Kidney (tissue), 14 donors: ENCODE data around the gene DOK3. TPM values are rescaled to one million over a fixed set of nuclear protein-coding genes. Genes with fewer than 3 reads are reported as not detected.
A peak's percentile ranks its signal among the peaks of the same experiment; 100 is the strongest.

Source experiments
- DNase-seq, 5 donors: peaks; one replicate each; pipeline ENCODE4 v3.0.0-alpha.2; 2013 to 2020
- FAIRE-seq: peaks from 2 replicates; lab custom pipeline; 2012; peaks lifted over from hg19 to GRCh38; lab: Jason Lieb, UNC
- H3K27ac ChIP-seq, 2 donors: one replicate each; pipeline ENCODE4 v1.7.0; 2013; ENCODE audit warnings: low read depth in 2 of 2, low read length in 2 of 2, inconsistent platforms in 1 of 2
- H3K27me3 ChIP-seq: one replicate; pipeline ENCODE4 v1.7.1; 2013; ENCODE audit warnings: low read length, inconsistent platforms; ENCODE audit not compliant: control insufficient read depth, insufficient read depth
- H3K36me3 ChIP-seq, 3 donors: one replicate each; pipeline versions ENCODE4 v1.7.0 to v1.7.1; 2013; ENCODE audit warnings: low read length in 3 of 3, control low read depth in 1 of 3, inconsistent platforms in 1 of 3; ENCODE audit not compliant: insufficient read depth in 3 of 3, control insufficient read depth in 2 of 3
- H3K4me1 ChIP-seq, 3 donors: one replicate each; pipeline versions ENCODE4 v1.7.0 to v1.7.1; 2013; ENCODE audit warnings: low read length in 3 of 3, inconsistent platforms in 1 of 3, low read depth in 1 of 3; ENCODE audit not compliant: control insufficient read depth in 2 of 3, insufficient read depth in 2 of 3
- H3K4me3 ChIP-seq, 3 donors: one replicate each; pipeline versions ENCODE4 v1.7.0 to v1.8.1; 2013; ENCODE audit warnings: low read length in 3 of 3, control low read depth in 1 of 3, inconsistent platforms in 1 of 3
- H3K9ac ChIP-seq, 3 donors: one replicate each; pipeline versions ENCODE4 v1.7.0 to v1.7.1; 2013; ENCODE audit warnings: low read length in 3 of 3, control low read depth in 1 of 3, inconsistent platforms in 1 of 3
- H3K9me3 ChIP-seq, 3 donors: one replicate each; pipeline versions ENCODE4 v1.7.0 to v1.7.1; 2013; ENCODE audit warnings: low read length in 3 of 3, control low read depth in 1 of 3, inconsistent platforms in 1 of 3; ENCODE audit not compliant: control insufficient read depth in 2 of 3, insufficient read depth in 1 of 3
- intact Hi-C: fragments of 100-400 bp; cut with DNase I; formaldehyde crosslinking; loops from one replicate; pipeline ENCODE4 v1.11.1; 2022
- polyA plus RNA-seq: library from polyadenylated mRNA; stranded (reverse); fragments of 350-450 nt; fragmentation: Illumina TruSeq; extraction: RNeasy Lipid Tissue Mini Kit (QIAGEN cat#74804); gene quantifications from one replicate; pipeline ENCODE4 v1.2.3, GENCODE V29; 2014; ENCODE audit warnings: low read depth, low replicate concordance; ENCODE audit not compliant: insufficient read depth
- total RNA-seq: library from RNA; stranded (reverse); fragmentation: NEBNext Ultra II Directional; extraction: Animal tissue kit (Norgen Biotek cat#: 25700); gene quantifications from one replicate; pipeline ENCODE4 v1.2.1, GENCODE V29; 2021
- TF ChIP-seq, protein P1 (sequence below): IDR thresholded peaks from 3 replicates; pipeline ENCODE4 v1.5.1; 2012; ENCODE audit warnings: mild to moderate bottlenecking, moderate library complexity, borderline replicate concordance; ENCODE audit not compliant: insufficient read depth; ENCODE audit errors: extremely low read depth
- donor health status: control.
- donor health status: control.
- donor health status: control.
- donor health status: control.
- donor health status: control.
- donor health status: DM: yes; HTN: yes; CAD: no.
- donor health status: Normal renal cell carcinoma (clear cell type).

The DOK3 gene
- total and polyA plus RNA-seq, 2 donors from 2014 or later: 1.9 to 18.6 TPM

DNA sequence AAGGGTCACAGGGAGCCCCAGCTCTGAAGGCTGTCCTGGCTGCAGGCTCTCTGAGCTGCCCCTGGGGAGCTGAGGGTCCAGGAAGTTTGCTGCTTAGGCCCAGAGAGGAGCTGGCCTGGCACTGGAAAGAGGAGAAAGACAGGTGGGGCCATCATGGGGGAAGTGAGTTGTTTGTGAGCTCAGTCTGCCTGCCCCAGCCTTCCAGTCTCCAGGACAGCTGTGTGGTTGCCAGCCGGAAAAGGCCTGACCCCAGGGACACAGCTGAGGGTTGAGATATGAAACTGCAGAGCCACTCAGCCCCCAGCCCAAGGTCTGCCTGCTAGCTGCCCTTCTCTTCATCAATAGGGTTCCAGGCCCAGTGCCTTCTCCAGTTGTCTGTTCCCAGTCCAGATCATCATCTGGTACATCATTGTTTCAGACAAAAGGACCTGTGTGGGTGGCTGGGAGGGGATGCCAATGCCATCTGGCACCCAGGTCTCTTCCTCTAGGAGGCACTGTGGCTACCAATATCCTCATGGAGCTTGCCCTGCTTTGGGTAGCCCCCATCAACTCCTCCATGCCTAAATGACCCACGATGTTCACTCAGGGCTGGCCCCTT, 11.4 kb upstream of the DOK3 start:
- Histone ChIP-seq H3K9ac (no peak overlapping the region), H3K4me3 (no peak overlapping the region), H3K9me3 (no peaks in the 10 kb centered on the region), H3K27me3 (no peaks in the 10 kb centered on the region), H3K27ac (no peak overlapping the region), H3K4me1 (peaks cover 0 to 8% (median 2%) of the 10 kb centered on the region in 3 donors), H3K36me3 (peaks cover 2 to 32% (median 16%) of the 10 kb centered on the region in 3 donors)
- FAIRE-seq (no peak), DNase-seq (peak in 1 of 5 donors; percentile 39)
- TF ChIP-seq, protein P1, sequence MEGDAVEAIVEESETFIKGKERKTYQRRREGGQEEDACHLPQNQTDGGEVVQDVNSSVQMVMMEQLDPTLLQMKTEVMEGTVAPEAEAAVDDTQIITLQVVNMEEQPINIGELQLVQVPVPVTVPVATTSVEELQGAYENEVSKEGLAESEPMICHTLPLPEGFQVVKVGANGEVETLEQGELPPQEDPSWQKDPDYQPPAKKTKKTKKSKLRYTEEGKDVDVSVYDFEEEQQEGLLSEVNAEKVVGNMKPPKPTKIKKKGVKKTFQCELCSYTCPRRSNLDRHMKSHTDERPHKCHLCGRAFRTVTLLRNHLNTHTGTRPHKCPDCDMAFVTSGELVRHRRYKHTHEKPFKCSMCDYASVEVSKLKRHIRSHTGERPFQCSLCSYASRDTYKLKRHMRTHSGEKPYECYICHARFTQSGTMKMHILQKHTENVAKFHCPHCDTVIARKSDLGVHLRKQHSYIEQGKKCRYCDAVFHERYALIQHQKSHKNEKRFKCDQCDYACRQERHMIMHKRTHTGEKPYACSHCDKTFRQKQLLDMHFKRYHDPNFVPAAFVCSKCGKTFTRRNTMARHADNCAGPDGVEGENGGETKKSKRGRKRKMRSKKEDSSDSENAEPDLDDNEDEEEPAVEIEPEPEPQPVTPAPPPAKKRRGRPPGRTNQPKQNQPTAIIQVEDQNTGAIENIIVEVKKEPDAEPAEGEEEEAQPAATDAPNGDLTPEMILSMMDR: no peak
- intact Hi-C loops: no loop called here

DNA sequence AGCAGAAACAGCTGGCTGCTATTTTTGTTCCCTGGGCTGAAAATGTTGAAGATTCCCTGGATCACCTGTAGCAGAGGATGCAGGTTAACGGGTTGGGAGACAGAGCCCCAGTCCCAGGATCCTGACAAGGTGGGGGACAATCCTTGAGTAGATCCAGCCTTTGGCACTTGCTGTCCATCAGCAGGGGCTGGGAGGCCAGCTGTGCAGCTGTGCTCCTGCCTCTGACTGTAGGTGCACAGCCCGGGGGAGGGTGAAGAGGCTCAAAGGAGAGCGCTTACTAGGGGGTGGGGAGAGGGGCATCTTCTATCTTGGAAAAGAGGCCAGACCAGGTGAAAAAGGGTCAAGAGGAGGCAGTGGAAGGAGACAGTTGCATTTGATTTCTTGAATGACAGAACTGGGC, 10.6 kb upstream of the DOK3 start:
- intact Hi-C loops: no loop called here
- FAIRE-seq (no peak), DNase-seq (peak in 1 of 5 donors; percentile 53)
- H3K27me3 ChIP-seq: no peaks in the 10 kb centered on the region
- no peak overlapping the region for H3K9ac ChIP-seq
- H3K4me1 ChIP-seq: peaks cover 0 to 15% (median 6%) of the 10 kb centered on the region in 3 donors
- H3K36me3 ChIP-seq: peaks cover 5 to 27% (median 12%) of the 10 kb centered on the region in 3 donors
- no peak overlapping the region for H3K27ac ChIP-seq
- no peak overlapping the region for H3K4me3 ChIP-seq
- TF ChIP-seq, protein P1: no peak
- no peaks in the 10 kb centered on the region for H3K9me3 ChIP-seq

DNA sequence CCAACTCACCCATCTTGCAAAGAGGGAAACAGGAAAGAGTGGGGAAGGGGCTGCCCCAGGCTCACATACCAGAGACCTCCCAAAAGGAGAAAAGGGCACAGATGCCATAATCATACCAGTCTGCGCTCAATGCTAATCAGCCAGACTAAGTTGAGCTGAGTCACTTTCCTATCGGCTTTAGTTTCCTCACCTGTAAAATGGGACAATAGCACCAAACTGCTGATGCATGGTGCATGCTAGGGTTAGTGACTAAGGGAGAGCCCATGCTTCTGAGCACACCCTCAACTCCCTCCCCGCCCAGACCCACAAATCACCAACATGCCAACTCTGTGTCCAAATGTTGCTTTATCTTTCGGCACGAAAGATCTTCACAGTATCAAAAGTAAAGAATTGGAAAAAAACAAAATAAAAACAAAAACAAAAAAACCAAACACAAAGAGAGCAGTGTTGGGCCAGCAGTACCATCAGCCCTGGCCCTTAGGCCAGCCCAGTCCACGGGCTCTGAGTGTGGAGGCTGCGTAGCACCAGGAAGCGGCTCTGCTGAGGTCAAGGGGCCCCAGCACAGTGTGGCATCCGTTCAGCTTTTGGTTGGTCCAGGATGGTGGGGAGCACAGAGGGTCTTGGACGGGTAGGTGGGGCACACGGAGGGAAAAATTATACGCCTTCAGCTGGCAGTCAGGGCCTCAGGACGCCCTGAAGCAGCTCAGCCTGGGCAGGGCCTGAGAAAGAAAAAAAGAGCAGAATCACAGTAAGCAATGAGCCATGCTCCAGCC, 10.0 kb upstream of the DOK3 start:
- H3K4me1 ChIP-seq: peaks cover 0 to 15% (median 6%) of the 10 kb centered on the region in 3 donors
- H3K9me3 ChIP-seq: no peaks in the 10 kb centered on the region
- H3K9ac ChIP-seq: no peak overlapping the region
- TF ChIP-seq, protein P1: no peak
- peaks cover 10 to 23% (median 13%) of the 10 kb centered on the region in 3 donors for H3K36me3 ChIP-seq
- intact Hi-C loops: no loop called here
- FAIRE-seq (no peak), DNase-seq (peak in 1 of 5 donors; percentile 58)
- H3K27ac ChIP-seq: no peak overlapping the region
- no peaks in the 10 kb centered on the region for H3K27me3 ChIP-seq
- no peak overlapping the region for H3K4me3 ChIP-seq
